Heart right ventricle (tissue), 16 donors: Measurements from ENCODE around the gene TIMM44. TPM values are rescaled to one million over a fixed set of nuclear protein-coding genes. Genes with fewer than 3 reads are reported as not detected.

Experiments
- ATAC-seq, 8 donors: fragments of 200-7000 bp; cut with Tn5 transposase; one replicate each; pipeline ENCODE4 v1.9.1; 2020; ENCODE audit warnings: mild to moderate bottlenecking in 8 of 8, moderate library complexity in 8 of 8, moderate number of reproducible peaks in 1 of 8
- DNase-seq, 2 donors: peaks; one replicate each; pipeline ENCODE4 v3.0.0-alpha.2; 2020
- H3K27ac ChIP-seq, 10 donors: fragments of 200-600 bp; sonication (generic) in 2 of 10; one replicate each; pipeline versions ENCODE4 v1.5.0 to v1.8.0; 2020 to 2022; ENCODE audit warnings: mild to moderate bottlenecking in 3 of 10
- H3K27me3 ChIP-seq, 7 donors: fragments of 200-600 bp; one replicate each; pipeline ENCODE4 v1.8.0; 2021 to 2022; ENCODE audit warnings: mild to moderate bottlenecking in 2 of 7
- H3K36me3 ChIP-seq, 9 donors: fragments of 200-600 bp; sonication (generic) in 1 of 9; one replicate each; pipeline versions ENCODE4 v1.5.0 to v1.8.0; 2020 to 2022; ENCODE audit warnings: mild to moderate bottlenecking in 2 of 9
- H3K4me1 ChIP-seq, 9 donors: fragments of 200-600 bp; sonication (generic) in 1 of 9; one replicate each; pipeline versions ENCODE4 v1.5.0 to v1.8.0; 2020 to 2022; ENCODE audit warnings: mild to moderate bottlenecking in 4 of 9
- H3K4me3 ChIP-seq, 10 donors: fragments of 200-600 bp; sonication (generic) in 2 of 10; one replicate each; pipeline versions ENCODE4 v1.5.0 to v1.8.0; 2020 to 2022; ENCODE audit warnings: mild to moderate bottlenecking in 7 of 10, moderate library complexity in 2 of 10
- H3K9me3 ChIP-seq, 11 donors: fragments of 200-600 bp in 10 of 11; sonication (generic) in 2 of 11; one replicate each; pipeline versions ENCODE4 v1.5.0 to v1.8.0; 2013 to 2022; ENCODE audit warnings: mild to moderate bottlenecking in 2 of 11, control low read depth in 1 of 11, moderate library complexity in 1 of 11
- whole genome bisulfite sequencing, 2 donors: extraction: QIAGEN DNeasy Blood & Tissue Kit; methylation state at CpG; one replicate each; pipeline ENCODE4 v1.1.7; 2013; ENCODE audit warnings: inconsistent platforms in 1 of 2; 5-methylcytosine and 5-hydroxymethylcytosine counted together
- intact Hi-C, 10 donors: fragments of 100-400 bp; cut with DNase I; formaldehyde crosslinking; loops; one replicate each; pipeline versions ENCODE4 v1.11.1 to v1.14.2; 2022
- polyA plus RNA-seq, 2 donors: library from polyadenylated mRNA; stranded (reverse); fragments of 200-250 nt; gene quantifications; one replicate each; pipeline ENCODE4 v1.2.3, GENCODE V29; 2013
- total RNA-seq, 10 donors: library from RNA; stranded (reverse); fragmentation: NEBNext Ultra II Directional in 3 of 10; extraction: Animal tissue kit (Norgen Biotek cat#: 25700) in 3 of 10; gene quantifications; one replicate each; pipeline versions ENCODE4 v1.2.1 to v1.2.4, GENCODE V29; 2021 to 2023
- TF ChIP-seq, protein P1 (sequence below), 9 donors: fragments of 200-600 bp; sonication (generic) in 2 of 9; IDR thresholded peaks; one replicate each; pipeline versions ENCODE4 v1.5.0 to v1.8.0; 2021 to 2022; ENCODE audit warnings: antibody characterized with exemption in 9 of 9, mild to moderate bottlenecking in 5 of 9, moderate library complexity in 1 of 9
- donor health status: Arrhythmogenic right ventricular cardiomyopathy.
- donor health status: ischemic (EF 13 %, LVEDD 7.1; RV severe dilation, severe dysfunction).
- donor health status: healthy with polysubstance abuse.
- donor health status: DM: no; HTN: yes; CAD: no.
- donor health status: DM: no; HTN: no; CAD: no.
- donor health status: ischemic (EF 25% LVEDD 6.9; RV normal size, moderate dysfunction).
- donor health status: ischemic (EF 25% LVEDD 5.7; RV mildly dilated, moderate dysfunction).
- donor health status: healthy.
- donor health status: DM: yes; HTN: yes; CAD: no.
- donor health status: Ischemic cardiomyopathy.
- donor health status: ischemic (EF 35%, LVEDD 5.7; RV mildly dilated, moderate dysfunction).
- donor health status: nonischemic (EF 11% LVEDD 7.7; RV severe dilation, severe dysfunction).
- donor health status: DM: yes; HTN: yes; CAD: no.
- donor health status: PGD.
- donor health status: ischemic (EF 29% LVEDD 5.4; RV normal size, mild dysfunction).
- donor health status: nonischemic (EF 23%, LVEDD 6.1; RV moderate dilation, normal function).

Gene TIMM44
- total and polyA plus RNA-seq, 12 donors, result 54.9 to 188 (median 73.1) TPM

GRCh38 chr19:7981661-7982060 lies 38.2 kb upstream of the TIMM44 start:
- Histone ChIP-seq H3K9me3 (no peaks in the 10 kb centered on the region), H3K27me3 (no peaks in the 10 kb centered on the region), H3K4me3 (no peak overlapping the region), H3K27ac (peak overlapping the region; percentile 31 to 84 (median 63)), H3K36me3 (peaks cover 0 to 100% (median 34%) of the 10 kb centered on the region in 9 donors), H3K4me1 (peaks cover 2 to 54% (median 28%) of the 10 kb centered on the region in 9 donors)
- TF ChIP-seq, protein P1, sequence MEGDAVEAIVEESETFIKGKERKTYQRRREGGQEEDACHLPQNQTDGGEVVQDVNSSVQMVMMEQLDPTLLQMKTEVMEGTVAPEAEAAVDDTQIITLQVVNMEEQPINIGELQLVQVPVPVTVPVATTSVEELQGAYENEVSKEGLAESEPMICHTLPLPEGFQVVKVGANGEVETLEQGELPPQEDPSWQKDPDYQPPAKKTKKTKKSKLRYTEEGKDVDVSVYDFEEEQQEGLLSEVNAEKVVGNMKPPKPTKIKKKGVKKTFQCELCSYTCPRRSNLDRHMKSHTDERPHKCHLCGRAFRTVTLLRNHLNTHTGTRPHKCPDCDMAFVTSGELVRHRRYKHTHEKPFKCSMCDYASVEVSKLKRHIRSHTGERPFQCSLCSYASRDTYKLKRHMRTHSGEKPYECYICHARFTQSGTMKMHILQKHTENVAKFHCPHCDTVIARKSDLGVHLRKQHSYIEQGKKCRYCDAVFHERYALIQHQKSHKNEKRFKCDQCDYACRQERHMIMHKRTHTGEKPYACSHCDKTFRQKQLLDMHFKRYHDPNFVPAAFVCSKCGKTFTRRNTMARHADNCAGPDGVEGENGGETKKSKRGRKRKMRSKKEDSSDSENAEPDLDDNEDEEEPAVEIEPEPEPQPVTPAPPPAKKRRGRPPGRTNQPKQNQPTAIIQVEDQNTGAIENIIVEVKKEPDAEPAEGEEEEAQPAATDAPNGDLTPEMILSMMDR (IDR thresholded peaks at IDR 0.05), result no peak
- no peak for ATAC-seq
- intact Hi-C loops, result no loop called here
- no peak for DNase-seq
- WGBS, 2 donors, result 93 to 96% methylated on average over 7 of the region's 7 CpGs

GRCh38 chr19:7981199-7981598 lies 37.7 kb upstream of the TIMM44 start:
- TF ChIP-seq, protein P1 (IDR thresholded peaks at IDR 0.05), result no peak
- intact Hi-C loops, result no loop called here
- Histone ChIP-seq H3K27ac (peak overlapping the region in 3 of 10 donors; percentile 61 to 84 (median 62)), H3K9me3 (no peaks in the 10 kb centered on the region), H3K4me1 (peaks cover 0 to 49% (median 24%) of the 10 kb centered on the region in 9 donors), H3K4me3 (no peak overlapping the region), H3K27me3 (no peaks in the 10 kb centered on the region), H3K36me3 (peaks cover 0 to 99% (median 34%) of the 10 kb centered on the region in 9 donors)
- ATAC-seq, result no peak
- WGBS, 2 donors, result 88 to 90% methylated on average over 7 of the region's 7 CpGs
- DNase-seq, result no peak

- peaks cover 0 to 48% (median 20%) of the 10 kb centered on the region in 9 donors for H3K4me1 ChIP-seq
- DNase-seq (no peak), ATAC-seq (no peak)
- TF ChIP-seq, protein P1 (IDR thresholded peaks at IDR 0.05), result no peak
- 88 to 93% methylated on average over 12 of the region's 12 CpGs for WGBS, 2 donors
- peaks cover 0 to 96% (median 31%) of the 10 kb centered on the region in 9 donors for H3K36me3 ChIP-seq
- no peak overlapping the region for H3K4me3 ChIP-seq
- intact Hi-C loops, result no loop called here
- no peak overlapping the region for H3K27ac ChIP-seq
- no peaks in the 10 kb centered on the region for H3K27me3 ChIP-seq
- no peaks in the 10 kb centered on the region for H3K9me3 ChIP-seq
Measured at GRCh38 chr19:7980635-7981121, 37.2 kb upstream of the TIMM44 start.

- WGBS, 2 donors, result 91 to 94% methylated on average over 13 of the region's 13 CpGs
- Histone ChIP-seq H3K4me3 (no peak overlapping the region), H3K9me3 (no peaks in the 10 kb centered on the region), H3K27ac (no peak overlapping the region), H3K4me1 (peaks cover 0 to 49% (median 24%) of the 10 kb centered on the region in 9 donors), H3K27me3 (no peaks in the 10 kb centered on the region), H3K36me3 (peaks cover 0 to 96% (median 31%) of the 10 kb centered on the region in 9 donors)
- TF ChIP-seq, protein P1 (IDR thresholded peaks at IDR 0.05), result no peak
- ATAC-seq, result no peak
- intact Hi-C loops, result no loop called here
- no peak for DNase-seq
Measured at GRCh38 chr19:7980168-7980567, 36.7 kb upstream of the TIMM44 start.
